Measurements from ENCODE around the gene TPGS1.

The TPGS1 gene

GRCh38 chr19:496112-496665 is 11.1 kb upstream of the TPGS1 start, which contains the start of gene MADCAM1:
Gene MADCAM1 (plus strand): TSS chr19:496486. CDS start chr19:496500, 14 bp downstream.
- no peak for DNase-seq

- DNase-seq, result no peak
These were observed 10.3 kb upstream of the TPGS1 start for GRCh38 chr19:496986-497385.

GRCh38 chr19:497491-497868 is 9.8 kb upstream of the TPGS1 start:
- DNase-seq, result no peak

- DNase-seq, result no peak
These were observed 9.3 kb upstream of the TPGS1 start for GRCh38 chr19:497869-498510.

- no peak for DNase-seq
These were observed 8.8 kb upstream of the TPGS1 start for GRCh38 chr19:498511-498891.

GRCh38 chr19:498977-499623 is 8.2 kb upstream of the TPGS1 start:
- no peak for DNase-seq

GRCh38 chr19:501646-502045 is 5.7 kb upstream of the TPGS1 start:
- no peak for DNase-seq

- no peak for DNase-seq
These were observed 2.7 kb upstream of the TPGS1 start for GRCh38 chr19:504616-505015.

- DNase-seq, result peak; percentile 97 to 99
These were observed 652 bp upstream of the TPGS1 start for GRCh38 chr19:506404-507285.

GRCh38 chr19:508204-509150 is 1.2 kb downstream of the TPGS1 start:
- no peak for DNase-seq

- DNase-seq, result peak; percentile 83 to 87
These were observed 3.4 kb downstream of the TPGS1 start for GRCh38 chr19:510606-511100.

- peak; percentile 93 to 98 for DNase-seq
These were observed 4.0 kb downstream of the TPGS1 start for GRCh38 chr19:511101-511851.

GRCh38 chr19:512547-513365 is 5.5 kb downstream of the TPGS1 start:
- DNase-seq, result peak; percentile 82 to 89

- DNase-seq, result no peak
These were observed 6.3 kb downstream of the TPGS1 start for GRCh38 chr19:513368-514165.

GRCh38 chr19:514166-514663 is 6.9 kb downstream of the TPGS1 start:
- no peak for DNase-seq

- DNase-seq, result no peak
These were observed 10.7 kb downstream of the TPGS1 start for GRCh38 chr19:517721-518597.

GRCh38 chr19:518598-519231 is 11.4 kb downstream of the TPGS1 start:
- no peak for DNase-seq

- DNase-seq, result no peak
These were observed 12.2 kb downstream of the TPGS1 start for GRCh38 chr19:519449-519865.
